Muscle layer of duodenum (tissue), 2 donors: ENCODE results near the gene MAP3K6.
"Not testable (repeated sequence)": the region's sequence is repeated elsewhere in the genome, so short reads cannot be mapped to it uniquely, and the experiment has no call there.

Experiments used
- H3K27ac ChIP-seq: one replicate; pipeline ENCODE4 v1.7.0; 2013; ENCODE audit warnings: mild to moderate bottlenecking, low read length
- H3K27me3 ChIP-seq: one replicate; pipeline ENCODE4 v1.7.0; 2013; ENCODE audit warnings: low read depth, mild to moderate bottlenecking, control low read depth, low read length
- H3K36me3 ChIP-seq, 2 donors: one replicate each; pipeline ENCODE4 v1.7.0; 2013; ENCODE audit warnings: low read length in 2 of 2, control low read depth in 1 of 2, mild to moderate bottlenecking in 1 of 2; ENCODE audit not compliant: insufficient read depth in 2 of 2, control insufficient read depth in 1 of 2
- H3K4me1 ChIP-seq, 2 donors: one replicate each; pipeline ENCODE4 v1.7.0; 2013; ENCODE audit warnings: low read length in 2 of 2, mild to moderate bottlenecking in 2 of 2, control low read depth in 1 of 2, moderate library complexity in 1 of 2; ENCODE audit not compliant: insufficient read depth in 2 of 2, control insufficient read depth in 1 of 2
- H3K4me3 ChIP-seq, 2 donors: one replicate each; pipeline ENCODE4 v1.7.0; 2013; ENCODE audit warnings: low read length in 2 of 2, low read depth in 1 of 2, mild to moderate bottlenecking in 1 of 2
- H3K9me3 ChIP-seq, 2 donors: one replicate each; pipeline ENCODE4 v1.7.0; 2013; ENCODE audit warnings: low read length in 2 of 2, control low read depth in 1 of 2, mild to moderate bottlenecking in 1 of 2; ENCODE audit not compliant: control insufficient read depth in 1 of 2
- donor health status: healthy.

The MAP3K6 gene

DNA sequence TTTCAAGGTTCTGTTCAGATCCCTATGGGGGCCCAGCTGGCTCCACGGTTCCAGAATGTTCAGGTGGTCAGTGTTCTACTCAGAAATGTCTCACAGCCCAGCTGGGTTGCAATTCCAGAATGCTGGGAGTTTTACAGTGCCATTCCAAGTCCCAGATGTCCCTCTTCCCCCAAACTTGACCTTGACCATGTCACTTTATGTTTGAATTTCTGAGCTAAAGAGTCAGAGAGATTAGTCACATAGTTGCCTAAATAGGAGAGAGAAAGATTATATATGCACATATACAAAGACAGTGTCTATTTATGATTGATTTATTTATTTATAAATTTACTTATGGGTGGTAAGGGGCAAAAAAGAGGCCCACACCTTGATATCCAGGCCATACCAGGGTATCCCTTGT, 28.2 kb upstream of the MAP3K6 start:
- Histone ChIP-seq H3K4me3 (no peak overlapping the region), H3K27me3 (no peaks in the 10 kb centered on the region), H3K27ac (no peak overlapping the region), H3K9me3 (no peaks in the 10 kb centered on the region), H3K36me3 (no peaks in the 10 kb centered on the region), H3K4me1 (peaks cover 7 to 28% of the 10 kb centered on the region in 2 donors)

DNA sequence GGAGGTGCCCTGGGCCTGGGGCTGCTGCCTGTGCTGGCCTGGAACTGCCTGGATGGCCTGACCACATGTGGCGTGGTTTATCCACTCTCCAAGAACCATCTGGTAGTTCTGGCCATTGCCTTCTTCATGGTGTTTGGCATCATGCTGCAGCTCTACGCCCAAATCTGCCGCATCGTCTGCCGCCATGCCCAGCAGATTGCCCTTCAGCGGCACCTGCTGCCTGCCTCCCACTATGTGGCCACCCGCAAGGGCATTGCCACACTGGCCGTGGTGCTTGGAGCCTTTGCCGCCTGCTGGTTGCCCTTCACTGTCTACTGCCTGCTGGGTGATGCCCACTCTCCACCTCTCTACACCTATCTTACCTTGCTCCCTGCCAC, 27.5 kb upstream of the MAP3K6 start:
- no peak overlapping the region for H3K27ac ChIP-seq

GRCh38 chr1:27393641-27394281, 27.0 kb upstream of the MAP3K6 start:
- Histone ChIP-seq H3K4me3 (no peak overlapping the region), H3K27ac (no peak overlapping the region), H3K27me3 (no peaks in the 10 kb centered on the region), H3K4me1 (peaks cover 7 to 20% of the 10 kb centered on the region in 2 donors), H3K9me3 (no peaks in the 10 kb centered on the region), H3K36me3 (no peaks in the 10 kb centered on the region)

More for the DNA sequence above, 27.5 kb upstream of the MAP3K6 start:
- Histone ChIP-seq H3K9me3 (no peaks in the 10 kb centered on the region), H3K4me1 (peaks cover 7 to 22% of the 10 kb centered on the region in 2 donors), H3K27me3 (no peaks in the 10 kb centered on the region), H3K4me3 (no peak overlapping the region), H3K36me3 (no peaks in the 10 kb centered on the region)

- no peaks in the 10 kb centered on the region for H3K27me3 ChIP-seq
- peaks cover 7 to 20% of the 10 kb centered on the region in 2 donors for H3K4me1 ChIP-seq
- H3K4me3 ChIP-seq, result peak overlapping the region; percentile 39 to 58
- H3K9me3 ChIP-seq, result no peaks in the 10 kb centered on the region
- H3K27ac ChIP-seq, result no peak overlapping the region
- no peaks in the 10 kb centered on the region for H3K36me3 ChIP-seq
These were observed 26.2 kb upstream of the MAP3K6 start for GRCh38 chr1:27392778-27393635.

GRCh38 chr1:27392096-27392777, 25.5 kb upstream of the MAP3K6 start, which contains the start of gene GPR3:
Gene GPR3, plus strand, starts transcription at chr1:27392622. Its CDS starts 1,177 bp downstream, at chr1:27393799.
- H3K36me3 ChIP-seq, result no peaks in the 10 kb centered on the region
- H3K27ac ChIP-seq, result no peak within 1 kb of the TSS
- no peaks in the 10 kb centered on the region for H3K9me3 ChIP-seq
- H3K4me1 ChIP-seq, result peaks cover 7 to 20% of the 10 kb centered on the region in 2 donors
- peak within 1 kb of the TSS; percentile 39 to 58 for H3K4me3 ChIP-seq
- no peaks in the 10 kb centered on the region for H3K27me3 ChIP-seq

GRCh38 chr1:27391511-27392095, 24.8 kb upstream of the MAP3K6 start:
- Histone ChIP-seq H3K4me3 (peak overlapping the region; percentile 30 to 58), H3K27me3 (no peaks in the 10 kb centered on the region), H3K4me1 (peaks cover 7 to 20% of the 10 kb centered on the region in 2 donors), H3K27ac (no peak overlapping the region), H3K36me3 (no peaks in the 10 kb centered on the region), H3K9me3 (no peaks in the 10 kb centered on the region)

GRCh38 chr1:27388337-27389005, 21.7 kb upstream of the MAP3K6 start:
- no peak overlapping the region for H3K4me3 ChIP-seq
- no peaks in the 10 kb centered on the region for H3K36me3 ChIP-seq
- H3K27me3 ChIP-seq, result no peaks in the 10 kb centered on the region
- H3K9me3 ChIP-seq, result no peaks in the 10 kb centered on the region
- H3K4me1 ChIP-seq, result peaks cover 7 to 14% of the 10 kb centered on the region in 2 donors
- H3K27ac ChIP-seq, result no peak overlapping the region

DNA sequence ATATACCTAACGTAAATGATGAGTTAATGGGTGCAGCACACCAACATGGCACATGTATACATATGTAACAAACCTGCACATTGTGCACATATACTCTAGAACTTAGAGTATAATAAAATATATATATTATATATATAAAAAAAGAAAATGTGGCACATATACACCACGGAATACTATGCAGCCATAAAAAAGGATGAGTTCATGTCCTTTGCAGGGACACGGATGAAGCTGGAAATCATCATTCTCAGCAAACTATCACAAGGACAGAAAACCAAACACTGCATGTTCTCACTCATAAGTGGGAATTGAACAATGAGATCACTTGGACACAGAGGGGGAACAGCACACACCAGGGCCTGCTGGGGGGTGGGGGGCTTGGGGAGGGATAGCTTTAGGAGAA, 18.0 kb upstream of the MAP3K6 start:
- not testable (repeated sequence) for H3K4me3 ChIP-seq, H3K9me3 ChIP-seq, H3K27me3 ChIP-seq, H3K4me1 ChIP-seq, H3K36me3 ChIP-seq, H3K27ac ChIP-seq

- Histone ChIP-seq H3K27me3 (no peaks in the 10 kb centered on the region), H3K9me3 (no peaks in the 10 kb centered on the region), H3K36me3 (no peaks in the 10 kb centered on the region), H3K27ac (no peak overlapping the region), H3K4me1 (no peaks in the 10 kb centered on the region), H3K4me3 (no peak overlapping the region)
These were observed 16.9 kb upstream of the MAP3K6 start for GRCh38 chr1:27383661-27384060.

- Histone ChIP-seq H3K4me1 (no peaks in the 10 kb centered on the region), H3K9me3 (no peaks in the 10 kb centered on the region), H3K36me3 (no peaks in the 10 kb centered on the region), H3K27me3 (no peaks in the 10 kb centered on the region), H3K27ac (no peak within 1 kb of the TSS), H3K4me3 (no peak within 1 kb of the TSS)
These were observed 16.4 kb upstream of the MAP3K6 start, which contains the start of gene CD164L2 for GRCh38 chr1:27383039-27383605. Gene CD164L2, minus strand, starts transcription at chr1:27383333. Its CDS starts 94 bp downstream, at chr1:27383239.
